HG03280 (cell line): ENCODE data around the gene RAB31.

Source experiments
- ATAC-seq: cut with Tn5 transposase; IDR thresholded peaks from one replicate; pipeline ENCODE4 v1.9.1; 2021; ENCODE audit warnings: mild to moderate bottlenecking, moderate library complexity; ENCODE audit not compliant: unreplicated experiment

RAB31 gene

DNA sequence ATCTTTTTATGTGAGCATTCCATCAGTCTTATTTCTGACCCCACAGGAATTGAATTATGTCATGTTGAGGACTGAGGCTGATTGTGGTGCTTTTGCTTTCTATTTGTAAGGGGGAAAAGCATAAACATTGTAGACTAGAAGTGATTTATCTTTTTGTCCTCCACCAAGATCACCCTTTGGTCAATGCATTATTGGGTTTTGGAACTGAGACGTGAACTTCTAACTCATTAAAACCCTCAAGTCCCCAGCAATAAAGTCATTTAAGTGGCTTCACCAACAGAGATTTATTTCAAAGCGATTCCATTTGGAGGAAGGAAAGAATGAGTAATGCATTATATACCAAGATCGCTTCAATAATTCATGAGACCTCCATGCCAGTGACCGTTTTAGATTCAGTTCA lies 102.2 kb downstream of the RAB31 start:
- no peak for ATAC-seq

DNA sequence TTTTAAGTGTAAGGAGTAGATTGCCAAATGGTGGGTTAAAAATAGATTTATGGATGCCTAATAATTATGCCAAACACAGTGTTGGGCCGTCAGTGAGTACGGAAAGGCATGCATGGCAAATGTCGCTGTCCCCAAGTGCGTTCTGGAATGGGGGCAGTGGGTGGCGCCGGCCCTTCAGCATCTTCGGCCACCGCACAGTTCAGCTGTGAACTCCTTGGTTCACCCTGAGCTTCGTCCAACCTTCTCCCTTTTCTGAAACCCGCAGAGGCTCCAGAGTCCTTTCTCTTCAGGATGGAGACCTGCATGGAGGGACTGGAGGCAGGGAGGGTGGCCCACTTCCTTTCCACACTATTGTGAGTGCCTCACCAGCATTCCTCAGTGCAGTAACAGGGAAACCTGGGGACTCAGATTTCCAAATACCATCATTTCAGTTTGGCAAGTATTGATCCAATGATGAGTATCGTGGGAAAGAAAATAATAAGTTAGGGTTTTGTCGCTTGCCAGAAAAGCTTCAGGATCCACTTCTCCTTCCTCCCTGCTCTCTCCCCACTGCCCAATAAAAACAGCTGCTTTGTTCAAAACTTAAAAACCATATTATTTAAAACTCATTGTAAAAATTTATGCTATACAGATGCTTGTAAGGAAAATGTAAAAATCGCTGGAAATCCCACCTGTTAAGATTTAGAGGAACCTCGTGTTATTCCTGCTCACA lies 103.0 kb downstream of the RAB31 start:
- no peak for ATAC-seq

DNA sequence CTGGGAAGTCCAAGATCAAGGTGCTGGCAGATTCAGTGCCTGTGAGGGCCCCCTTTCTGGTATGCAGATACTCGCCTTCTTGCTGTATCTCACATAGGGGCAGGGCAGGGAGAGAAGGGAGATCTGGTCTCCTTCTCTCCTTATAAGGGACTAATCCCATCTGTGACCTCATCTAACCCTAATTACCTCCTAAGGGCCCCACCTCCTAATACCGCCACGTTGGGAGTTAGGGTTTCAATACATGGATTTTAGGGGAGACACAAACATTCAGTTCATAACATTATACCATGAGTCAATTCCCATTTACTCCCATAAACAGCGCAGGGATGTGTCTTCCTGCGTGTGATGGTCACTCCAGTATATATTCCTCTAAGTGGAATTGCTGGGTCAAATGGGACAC lies 103.9 kb downstream of the RAB31 start:
- no peak for ATAC-seq

DNA sequence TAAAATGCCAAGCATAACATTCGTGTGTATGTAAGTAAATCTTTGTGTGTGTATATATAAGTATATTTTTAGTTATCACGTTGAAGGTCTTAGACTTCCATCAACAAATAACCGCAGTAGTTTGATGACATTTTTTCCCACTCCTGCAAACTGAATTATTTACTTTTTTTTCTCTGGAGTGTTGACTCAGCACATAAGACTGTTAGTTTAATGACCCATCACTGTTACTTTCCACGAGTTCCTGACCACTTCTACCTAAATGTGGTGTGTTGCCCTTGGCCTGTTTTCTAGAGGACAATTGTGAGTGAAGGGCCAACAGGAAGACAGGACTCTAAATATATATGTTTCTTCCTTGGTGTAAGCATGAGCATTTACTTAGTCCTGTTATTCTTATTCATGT lies 106.3 kb downstream of the RAB31 start:
- ATAC-seq, result no peak

DNA sequence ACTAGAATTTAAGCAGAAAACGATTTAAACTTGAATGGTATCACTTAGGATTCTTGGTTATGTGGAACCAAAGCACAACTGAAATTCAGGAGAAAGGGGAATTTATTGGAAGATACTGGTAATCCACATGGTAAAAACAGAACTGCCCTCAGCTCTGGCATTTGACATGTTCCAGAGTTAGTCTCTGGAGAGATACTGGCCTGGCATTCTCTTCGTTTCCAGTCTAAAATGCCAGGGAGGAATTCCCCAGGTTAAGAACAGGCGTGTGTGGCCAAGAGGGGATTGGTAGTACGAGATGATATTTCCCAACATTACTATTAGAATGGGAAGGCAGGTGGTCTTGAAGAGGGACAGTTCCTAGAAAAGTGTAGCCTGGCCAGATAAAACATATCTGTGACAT lies 109.2 kb downstream of the RAB31 start:
- ATAC-seq, result no peak

DNA sequence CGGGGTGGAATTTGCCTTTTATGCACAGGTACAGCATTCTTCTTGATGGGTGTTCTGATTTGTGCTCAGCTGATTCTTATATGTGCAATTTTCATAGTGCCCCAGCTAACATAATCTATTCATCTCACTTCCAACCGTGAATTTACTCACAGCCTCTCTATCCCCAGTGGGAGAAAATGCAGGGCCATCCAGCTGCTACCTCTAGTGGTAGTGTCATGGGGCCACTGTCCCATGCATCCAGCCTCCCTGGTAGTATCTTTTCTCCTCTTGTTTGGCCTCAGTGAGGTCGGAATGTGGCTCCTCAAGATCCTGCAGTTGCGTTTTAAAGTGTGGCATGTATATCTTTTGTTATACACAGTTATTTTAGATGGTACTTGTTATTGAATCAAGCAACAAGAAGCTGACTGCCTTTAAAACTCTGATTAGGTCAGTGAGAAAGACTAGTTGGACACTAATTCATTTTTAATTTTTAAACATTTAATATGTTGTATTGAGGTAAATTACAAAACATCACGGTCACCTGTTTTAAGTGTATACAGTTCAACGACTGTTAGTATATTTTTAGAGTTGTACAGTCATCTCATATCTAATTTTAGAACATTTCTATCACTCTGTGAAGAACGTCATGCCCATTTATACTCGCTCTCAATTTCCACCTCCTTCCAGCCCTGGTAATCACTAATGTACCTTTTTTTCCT lies 109.8 kb downstream of the RAB31 start:
- no peak for ATAC-seq

DNA sequence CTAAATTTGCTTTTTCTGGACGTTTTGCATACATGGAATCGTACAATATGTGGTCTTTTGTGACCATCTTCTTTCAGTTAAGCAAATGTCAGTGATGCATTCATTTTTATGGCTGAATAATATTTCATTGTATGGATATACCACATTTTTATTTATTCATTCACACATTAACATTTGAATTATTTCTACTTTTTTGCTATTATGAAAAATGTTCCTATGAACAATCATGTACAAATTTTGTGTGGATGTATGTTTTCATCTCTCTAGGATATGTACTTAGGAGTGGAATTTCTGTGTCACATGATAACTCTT lies 110.3 kb downstream of the RAB31 start:
- no peak for ATAC-seq

DNA sequence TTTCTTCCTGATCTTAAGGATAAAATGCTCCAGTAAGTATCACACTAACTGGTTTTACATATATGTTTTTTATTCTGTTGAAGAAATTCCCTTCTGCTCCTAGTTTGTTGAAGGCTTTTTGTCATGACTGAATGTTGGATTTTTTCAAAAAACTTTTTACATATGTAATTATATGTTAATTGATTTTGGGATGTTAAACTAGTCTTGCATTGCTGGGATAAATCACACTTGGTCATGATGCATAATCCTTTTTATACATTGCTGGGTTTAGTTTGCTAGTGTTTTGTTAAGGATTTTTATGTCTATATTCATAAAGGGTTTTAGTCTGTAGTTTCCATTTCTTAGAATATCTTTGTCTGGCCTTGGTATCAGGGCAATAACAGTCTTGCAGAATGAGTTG lies 112.0 kb downstream of the RAB31 start:
- ATAC-seq, result no peak

DNA sequence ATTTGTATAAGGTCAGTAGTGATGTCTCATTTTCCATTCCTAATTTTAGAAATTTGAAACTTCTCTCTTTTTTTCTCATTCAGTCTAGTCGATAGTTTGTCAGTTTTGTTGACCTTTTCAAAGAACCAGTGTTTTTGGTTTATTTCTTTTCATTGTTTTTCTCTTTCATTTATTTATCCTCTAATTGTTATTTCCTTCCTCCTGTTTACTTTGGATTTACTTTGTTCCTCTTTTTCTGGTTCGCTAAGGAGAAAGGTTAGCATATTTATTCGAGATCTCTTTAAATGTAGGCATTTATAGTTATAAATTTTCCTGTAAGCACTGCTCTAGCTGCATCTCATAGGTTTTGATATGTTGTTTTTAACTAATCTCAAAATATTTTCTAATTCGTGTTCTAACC lies 112.6 kb downstream of the RAB31 start:
- ATAC-seq, result no peak

DNA sequence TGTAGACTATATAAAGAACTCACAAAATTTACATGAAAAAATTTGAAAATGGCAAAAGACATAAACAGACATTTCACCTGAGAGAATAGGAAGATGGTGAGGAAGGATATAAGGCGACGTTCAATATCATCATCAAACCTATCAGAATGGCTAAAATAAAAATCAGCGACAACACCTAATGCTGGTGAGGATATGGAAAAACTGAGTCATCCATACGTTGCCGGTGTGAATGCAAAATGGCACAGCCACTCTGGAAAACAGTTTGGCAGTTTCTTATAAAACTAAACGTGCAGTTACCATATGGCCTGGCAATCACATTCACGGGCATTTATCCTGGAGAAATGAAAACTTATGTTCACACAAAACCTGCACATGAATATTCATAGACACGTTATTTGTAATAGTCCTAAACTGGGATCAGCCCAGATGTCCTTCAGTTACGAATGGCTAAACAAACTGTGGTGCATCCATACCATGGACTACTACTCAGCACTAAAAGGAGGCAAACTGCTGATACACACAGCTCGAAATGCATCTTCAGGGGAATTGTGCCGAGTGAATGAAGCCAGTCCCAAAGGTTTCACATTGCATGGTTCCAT lies 114.6 kb downstream of the RAB31 start:
- ATAC-seq, result no peak

DNA sequence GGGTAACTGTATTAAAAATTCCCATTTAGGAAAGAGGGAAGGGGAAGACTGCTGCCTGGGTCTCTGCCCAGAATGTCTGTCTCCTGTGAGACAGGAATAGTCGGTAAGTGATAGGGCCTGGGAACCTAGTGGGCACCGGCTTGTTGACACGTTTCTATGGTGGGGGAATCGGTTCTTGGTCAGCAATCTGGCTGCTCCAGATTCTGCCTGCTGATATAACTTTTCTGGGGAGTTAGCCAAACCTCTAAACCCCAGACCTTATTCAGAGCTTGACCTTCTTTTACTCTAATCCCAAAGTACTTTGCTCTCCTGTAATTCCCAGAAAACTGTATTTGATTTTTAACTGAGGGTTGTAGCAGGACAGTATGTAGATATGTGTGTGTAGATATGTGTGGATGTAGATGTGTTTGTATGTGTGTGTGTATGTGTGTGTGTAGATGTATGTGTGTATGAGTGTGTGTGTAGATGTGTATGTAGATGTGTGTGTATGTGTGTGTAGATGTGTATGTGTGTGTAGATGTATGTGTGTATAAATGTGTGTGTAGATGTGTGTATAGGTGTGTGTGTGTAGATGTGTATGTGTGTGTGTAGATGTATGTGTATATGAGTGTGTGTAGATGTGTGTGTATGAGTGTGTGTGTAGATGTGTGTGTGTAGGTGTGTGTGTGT lies 115.8 kb downstream of the RAB31 start:
- no peak for ATAC-seq

DNA sequence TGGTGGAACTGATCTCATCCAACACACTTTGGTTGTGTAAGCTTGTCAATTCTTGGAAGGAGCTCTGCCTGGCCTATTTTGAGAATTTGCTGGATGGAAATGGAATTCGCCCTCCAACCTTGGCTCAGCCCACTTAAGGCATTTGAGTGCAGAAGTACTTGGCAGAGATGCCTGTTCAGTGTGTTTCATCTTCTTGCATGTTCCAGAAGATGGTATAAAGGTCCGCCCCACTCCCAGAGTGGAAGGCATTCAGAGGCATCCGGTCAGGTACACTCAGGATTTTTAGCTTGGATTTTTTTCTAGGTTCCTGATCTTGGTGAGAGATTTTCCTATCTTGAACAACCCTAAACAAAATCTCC lies 116.4 kb downstream of the RAB31 start:
- ATAC-seq, result no peak

DNA sequence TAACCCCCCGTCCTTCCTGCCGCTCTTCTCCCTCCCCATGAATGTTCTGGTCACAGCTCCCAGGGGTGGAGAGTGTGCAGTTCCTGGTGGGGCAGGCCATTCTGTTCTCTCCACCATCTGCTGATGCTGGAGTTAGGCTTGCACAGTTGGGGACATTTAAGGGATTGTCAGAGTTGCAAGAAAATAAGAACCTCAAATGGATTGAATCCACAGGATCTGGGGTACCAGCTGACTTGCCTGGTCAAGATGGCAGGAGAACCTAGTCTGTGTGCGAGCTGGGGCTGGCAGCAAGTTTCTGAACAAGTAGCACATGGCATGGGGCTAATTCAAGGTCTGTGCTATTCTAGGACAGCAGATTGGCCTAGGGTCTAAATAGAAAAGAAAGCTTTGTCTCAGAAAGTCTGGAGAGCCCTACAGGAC lies 116.9 kb downstream of the RAB31 start:
- ATAC-seq, result no peak

DNA sequence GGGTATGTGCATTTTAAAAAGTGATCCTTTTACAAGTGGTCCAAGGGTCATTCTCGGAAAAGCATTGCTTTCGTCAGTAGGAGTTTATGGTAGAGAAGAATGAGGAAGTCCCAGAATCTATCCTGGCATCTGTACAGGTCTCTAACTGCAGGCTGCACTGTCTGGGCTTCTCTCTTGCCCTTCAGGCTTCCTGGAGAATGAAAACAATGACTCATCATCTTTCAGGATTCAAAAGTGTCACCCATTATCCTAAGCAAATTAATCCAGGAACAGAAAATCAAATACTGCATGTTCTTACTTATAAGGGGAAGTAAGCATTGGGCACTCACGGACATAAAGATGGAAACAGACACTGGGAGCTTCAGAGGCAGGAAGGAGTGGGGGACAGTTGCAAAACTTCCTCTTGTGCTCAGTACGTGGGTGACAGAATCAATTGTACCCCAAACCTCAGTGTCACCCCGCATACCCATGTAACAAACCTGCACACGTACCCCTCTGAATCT lies 117.5 kb downstream of the RAB31 start:
- ATAC-seq, result no peak

DNA sequence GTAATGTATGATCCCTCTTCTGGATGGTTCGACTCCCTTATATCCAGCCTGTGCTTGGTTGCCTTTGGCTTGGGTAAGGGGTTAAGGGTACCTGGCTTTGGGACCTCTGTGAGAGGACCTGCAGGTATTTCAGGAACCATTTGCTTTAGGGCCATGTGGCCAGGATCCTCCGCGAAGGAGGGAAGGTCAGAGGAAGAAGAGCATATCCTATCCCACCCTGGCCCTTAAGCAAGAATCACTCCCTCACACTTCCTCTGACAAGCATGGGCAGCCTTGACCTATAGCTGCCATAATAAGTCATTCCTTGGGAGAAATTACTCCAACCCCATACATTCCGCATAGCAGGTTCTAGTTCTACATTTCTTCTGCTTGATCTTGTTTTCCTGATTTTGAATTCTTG lies 118.6 kb downstream of the RAB31 start:
- no peak for ATAC-seq

DNA sequence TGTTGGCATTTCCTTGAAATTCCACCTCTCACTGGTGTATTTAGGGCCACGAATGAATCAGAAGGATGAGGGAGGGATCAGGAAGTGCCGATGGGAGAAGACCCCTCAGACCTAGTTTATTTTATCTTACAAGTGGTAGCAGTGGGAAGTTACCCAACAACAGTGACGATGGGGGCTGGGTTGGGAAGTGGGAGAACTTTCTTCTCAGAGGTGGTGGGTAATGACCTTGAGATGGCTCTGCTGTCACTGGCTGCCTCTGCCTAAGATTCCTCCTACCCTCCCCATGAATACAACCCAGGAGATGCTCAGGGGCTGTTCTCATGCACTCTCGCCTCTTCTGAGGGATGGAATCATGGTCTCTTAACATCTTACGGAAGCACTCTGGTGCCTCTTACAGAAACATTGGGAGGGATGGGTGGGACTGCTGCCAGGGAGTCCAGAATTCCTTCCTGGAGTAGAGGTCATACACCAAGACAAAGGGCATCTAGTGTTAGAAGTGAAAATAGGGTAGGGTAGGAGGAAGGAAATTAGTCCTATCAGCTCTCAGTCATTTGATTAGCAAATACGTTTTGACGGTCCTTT lies 119.2 kb downstream of the RAB31 start:
- ATAC-seq, result no peak

DNA sequence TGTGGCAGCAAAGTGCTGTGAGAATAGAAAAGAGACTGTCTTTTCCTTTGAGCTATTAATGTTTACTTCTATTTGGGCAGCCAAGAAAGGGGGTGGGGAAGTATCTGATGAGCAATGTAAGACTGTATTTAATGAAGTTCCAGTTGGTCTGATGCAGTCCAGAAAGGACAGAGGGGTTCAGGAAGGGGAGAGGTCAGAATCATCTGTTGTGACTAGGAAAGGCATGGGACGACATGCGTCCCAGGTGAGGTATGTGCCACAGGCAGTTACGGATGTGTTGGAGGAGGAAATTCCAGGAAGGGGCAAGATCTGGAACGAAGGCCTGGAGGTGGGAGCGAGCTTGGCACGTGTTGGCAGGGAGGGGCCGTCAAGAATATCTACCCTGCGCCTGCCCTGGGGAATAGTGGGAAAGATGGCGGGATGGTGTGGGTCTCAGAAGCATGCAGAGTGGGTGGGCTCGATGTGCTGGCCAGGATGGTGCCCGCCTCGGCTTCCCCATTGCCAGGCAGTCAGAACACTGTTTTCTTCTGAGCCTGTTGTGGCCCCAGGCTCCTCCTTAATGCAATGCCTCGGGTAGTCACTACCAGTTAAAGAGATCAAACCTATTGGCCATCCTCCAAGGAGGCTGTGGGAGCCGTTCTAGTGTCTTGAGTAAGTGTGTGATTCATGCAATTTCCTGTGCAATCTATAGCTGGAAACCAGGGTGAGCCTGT lies 119.8 kb downstream of the RAB31 start:
- ATAC-seq, result no peak

DNA sequence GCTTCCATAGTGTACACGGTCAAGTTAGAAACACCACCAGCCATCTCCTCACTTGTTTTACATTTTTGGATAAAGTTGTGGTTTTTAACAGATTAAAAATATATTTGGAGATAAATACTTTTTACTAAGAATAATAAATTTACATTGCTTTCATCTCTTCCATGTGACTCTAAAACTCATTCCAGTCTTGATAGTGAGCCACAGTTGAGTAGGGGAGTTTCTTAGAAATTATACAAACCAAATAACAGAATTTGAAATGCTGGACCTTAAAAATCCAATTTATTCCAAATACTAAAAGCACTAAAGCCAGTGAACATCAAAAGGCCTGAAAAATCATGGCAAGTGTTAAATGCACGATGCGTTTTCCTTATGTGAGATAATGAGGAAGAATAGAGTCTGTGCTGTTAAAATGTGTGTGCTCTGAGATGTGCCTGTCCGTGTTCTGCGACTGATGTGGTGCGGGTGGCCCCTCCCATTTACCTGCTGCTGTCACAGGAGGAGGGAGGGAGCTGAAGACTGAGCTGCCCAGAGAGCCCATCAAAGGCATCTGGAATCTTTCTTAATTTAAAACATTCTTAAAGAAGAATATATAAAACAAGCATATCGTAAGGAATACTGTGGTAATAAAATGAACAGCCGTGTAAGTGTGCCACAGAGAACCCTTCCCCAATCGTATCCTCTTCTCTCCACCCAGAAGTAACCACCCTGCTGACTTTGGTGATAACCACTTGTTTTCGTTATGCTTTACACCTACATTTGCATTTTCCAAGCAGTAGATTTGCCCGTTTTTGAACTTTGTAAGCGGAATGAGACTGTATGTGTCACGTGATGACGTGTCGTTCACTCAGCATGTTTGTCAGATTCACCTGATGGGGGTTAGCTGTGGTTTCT lies 120.7 kb downstream of the RAB31 start:
- no peak for ATAC-seq

DNA sequence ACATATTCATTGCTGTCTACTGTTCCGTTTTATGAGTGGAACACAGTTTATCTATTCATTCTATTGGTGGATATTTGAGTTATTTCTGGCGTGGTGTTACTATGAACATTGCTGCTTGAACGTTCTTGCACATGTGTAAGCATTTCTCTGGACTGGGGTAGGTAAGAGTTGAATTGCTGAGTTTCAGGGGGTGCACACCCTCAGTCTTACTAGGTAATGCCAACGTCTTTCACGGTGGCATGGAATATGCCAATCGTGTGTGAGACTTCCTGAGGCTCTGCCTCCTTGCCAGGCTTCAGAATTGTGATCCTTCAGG lies 121.3 kb downstream of the RAB31 start:
- no peak for ATAC-seq
